IMR-90 (cell line): ENCODE data around the gene EFCAB5.
A peak's percentile ranks its signal among the peaks of the same experiment; 100 is the strongest.
"Not testable (repeated sequence)": the region's sequence is repeated elsewhere in the genome, so short reads cannot be mapped to it uniquely, and the experiment has no call there.

Experiments used
- BHLHE40 ChIP-seq: fragments of 150-350 bp; IDR thresholded peaks from 2 replicates; pipeline ENCODE4 v1.6.1; 2016; ENCODE audit warnings: mild to moderate bottlenecking, low read depth, low read length
- MXI1 ChIP-seq: IDR thresholded peaks from 2 replicates; pipeline ENCODE4 v1.6.1; 2012; ENCODE audit warnings: low read depth, mild to moderate bottlenecking, low read length, moderate library complexity, borderline replicate concordance
- NFE2L2 ChIP-seq: fragments of 150-350 bp; IDR thresholded peaks from 2 replicates; pipeline ENCODE4 v1.6.1; 2016; ENCODE audit warnings: low read depth, mild to moderate bottlenecking, low read length
- POLR2A ChIP-seq: IDR thresholded peaks from 2 replicates; pipeline ENCODE4 v1.6.1; 2012; ENCODE audit warnings: mild to moderate bottlenecking, low read depth, low read length
- RAD21 ChIP-seq: IDR thresholded peaks from 2 replicates; pipeline ENCODE4 v1.6.1; 2012; ENCODE audit warnings: low read length, improper control_type of control experiment
- SMC3 ChIP-seq: fragments of 150-350 bp; IDR thresholded peaks from 2 replicates; pipeline ENCODE4 v1.6.1; 2016; ENCODE audit warnings: low read depth, mild to moderate bottlenecking, antibody characterized with exemption, low read length, moderate library complexity
- TF ChIP-seq, protein P1 (sequence below): conservative IDR thresholded peaks from 2 replicates; pipeline ENCODE4 v1.5.1; 2012; ENCODE audit warnings: mild to moderate bottlenecking, low read depth, low read length, improper control_type of control experiment
- TF ChIP-seq, protein P2 (sequence below): fragments of 150-350 bp; IDR thresholded peaks from 2 replicates; pipeline ENCODE4 v1.6.1; 2017; ENCODE audit warnings: mild to moderate bottlenecking, antibody characterized with exemption, low read length, low read depth
- TF ChIP-seq, protein P3 (sequence below): fragments of 150-350 bp; IDR thresholded peaks from 2 replicates; pipeline ENCODE4 v1.6.1; 2016; ENCODE audit warnings: low read depth, mild to moderate bottlenecking, low read length, moderate library complexity, borderline replicate concordance

DNA sequence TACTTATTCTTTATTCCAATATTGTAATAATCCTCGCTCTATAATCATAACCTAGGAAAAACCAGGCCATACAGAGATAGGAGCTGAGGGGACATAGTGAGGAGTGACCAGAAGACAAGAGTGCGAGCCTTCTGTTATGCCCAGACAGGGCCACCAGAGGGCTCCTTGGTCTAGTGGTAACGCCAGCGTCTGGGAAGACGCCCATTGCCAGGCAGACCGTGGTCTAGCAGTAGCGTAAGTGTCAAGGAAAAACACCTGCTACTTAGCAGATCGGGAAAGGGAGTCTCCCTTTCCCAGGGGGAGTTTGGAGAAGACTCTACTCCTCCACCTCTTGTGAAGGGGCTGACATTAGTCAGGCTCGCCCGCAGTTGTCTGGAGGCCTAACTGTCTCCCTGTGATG lies 70.5 kb downstream of the EFCAB5 start:
- TF ChIP-seq, protein P1, sequence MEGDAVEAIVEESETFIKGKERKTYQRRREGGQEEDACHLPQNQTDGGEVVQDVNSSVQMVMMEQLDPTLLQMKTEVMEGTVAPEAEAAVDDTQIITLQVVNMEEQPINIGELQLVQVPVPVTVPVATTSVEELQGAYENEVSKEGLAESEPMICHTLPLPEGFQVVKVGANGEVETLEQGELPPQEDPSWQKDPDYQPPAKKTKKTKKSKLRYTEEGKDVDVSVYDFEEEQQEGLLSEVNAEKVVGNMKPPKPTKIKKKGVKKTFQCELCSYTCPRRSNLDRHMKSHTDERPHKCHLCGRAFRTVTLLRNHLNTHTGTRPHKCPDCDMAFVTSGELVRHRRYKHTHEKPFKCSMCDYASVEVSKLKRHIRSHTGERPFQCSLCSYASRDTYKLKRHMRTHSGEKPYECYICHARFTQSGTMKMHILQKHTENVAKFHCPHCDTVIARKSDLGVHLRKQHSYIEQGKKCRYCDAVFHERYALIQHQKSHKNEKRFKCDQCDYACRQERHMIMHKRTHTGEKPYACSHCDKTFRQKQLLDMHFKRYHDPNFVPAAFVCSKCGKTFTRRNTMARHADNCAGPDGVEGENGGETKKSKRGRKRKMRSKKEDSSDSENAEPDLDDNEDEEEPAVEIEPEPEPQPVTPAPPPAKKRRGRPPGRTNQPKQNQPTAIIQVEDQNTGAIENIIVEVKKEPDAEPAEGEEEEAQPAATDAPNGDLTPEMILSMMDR: 0 out of 2 replicates have a peak, but pooled peaks have one; percentile 3
- TF ChIP-seq MXI1, POLR2A, SMC3, BHLHE40, RAD21, NFE2L2: not testable (repeated sequence)
- TF ChIP-seq, protein P2, sequence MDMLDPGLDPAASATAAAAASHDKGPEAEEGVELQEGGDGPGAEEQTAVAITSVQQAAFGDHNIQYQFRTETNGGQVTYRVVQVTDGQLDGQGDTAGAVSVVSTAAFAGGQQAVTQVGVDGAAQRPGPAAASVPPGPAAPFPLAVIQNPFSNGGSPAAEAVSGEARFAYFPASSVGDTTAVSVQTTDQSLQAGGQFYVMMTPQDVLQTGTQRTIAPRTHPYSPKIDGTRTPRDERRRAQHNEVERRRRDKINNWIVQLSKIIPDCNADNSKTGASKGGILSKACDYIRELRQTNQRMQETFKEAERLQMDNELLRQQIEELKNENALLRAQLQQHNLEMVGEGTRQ: not testable (repeated sequence)
- TF ChIP-seq, protein P3, sequence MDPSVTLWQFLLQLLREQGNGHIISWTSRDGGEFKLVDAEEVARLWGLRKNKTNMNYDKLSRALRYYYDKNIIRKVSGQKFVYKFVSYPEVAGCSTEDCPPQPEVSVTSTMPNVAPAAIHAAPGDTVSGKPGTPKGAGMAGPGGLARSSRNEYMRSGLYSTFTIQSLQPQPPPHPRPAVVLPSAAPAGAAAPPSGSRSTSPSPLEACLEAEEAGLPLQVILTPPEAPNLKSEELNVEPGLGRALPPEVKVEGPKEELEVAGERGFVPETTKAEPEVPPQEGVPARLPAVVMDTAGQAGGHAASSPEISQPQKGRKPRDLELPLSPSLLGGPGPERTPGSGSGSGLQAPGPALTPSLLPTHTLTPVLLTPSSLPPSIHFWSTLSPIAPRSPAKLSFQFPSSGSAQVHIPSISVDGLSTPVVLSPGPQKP: not testable (repeated sequence)
